Measurements from ENCODE around the gene LYL1.
A peak's percentile ranks its signal among the peaks of the same experiment; 100 is the strongest.

LYL1 gene

GRCh38 chr19:13104360-13104847 lies 1.7 kb upstream of the LYL1 start:
- peak; percentile 70 for DNase-seq

DNA sequence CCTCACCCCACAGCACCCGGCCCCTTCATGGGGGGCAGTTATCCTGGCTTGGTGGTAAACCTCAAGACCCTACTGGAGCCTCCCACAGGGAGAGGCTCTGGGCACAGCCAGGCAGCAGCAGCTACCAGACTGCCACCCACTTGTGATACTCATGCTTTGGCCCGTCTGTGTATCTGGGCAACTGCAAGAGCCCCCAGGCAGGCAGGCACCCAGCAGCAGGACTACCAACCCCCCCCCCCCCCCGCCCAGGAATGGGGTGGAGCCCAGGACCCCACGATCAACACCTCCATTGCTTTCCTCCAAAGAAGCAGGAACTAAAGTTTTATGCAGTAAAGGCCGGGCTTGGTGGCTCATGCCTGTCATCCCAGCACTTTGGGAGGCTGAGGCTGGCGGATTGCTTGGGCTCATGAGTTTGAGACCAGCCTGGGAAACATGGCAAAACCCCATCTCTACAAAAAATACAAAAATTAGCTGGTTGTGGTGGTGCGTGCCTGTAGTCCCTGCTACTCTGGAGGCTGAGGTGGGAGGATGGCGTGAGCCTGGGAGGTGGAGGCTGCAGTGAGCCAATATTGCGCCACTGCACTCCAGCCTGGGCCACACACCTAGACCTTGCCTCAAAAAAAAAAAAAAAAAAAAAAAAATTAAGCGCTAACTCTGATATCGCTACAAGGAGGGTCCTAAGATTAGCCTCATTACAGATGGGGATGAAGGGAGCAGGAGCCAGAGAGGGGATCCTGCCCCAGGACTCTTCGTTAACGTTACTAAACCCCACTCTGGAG lies 1.1 kb upstream of the LYL1 start:
- DNase-seq, result no peak

- no peak for DNase-seq
Observed at GRCh38 chr19:13102416-13102665, 317 bp downstream of the LYL1 start.

DNA sequence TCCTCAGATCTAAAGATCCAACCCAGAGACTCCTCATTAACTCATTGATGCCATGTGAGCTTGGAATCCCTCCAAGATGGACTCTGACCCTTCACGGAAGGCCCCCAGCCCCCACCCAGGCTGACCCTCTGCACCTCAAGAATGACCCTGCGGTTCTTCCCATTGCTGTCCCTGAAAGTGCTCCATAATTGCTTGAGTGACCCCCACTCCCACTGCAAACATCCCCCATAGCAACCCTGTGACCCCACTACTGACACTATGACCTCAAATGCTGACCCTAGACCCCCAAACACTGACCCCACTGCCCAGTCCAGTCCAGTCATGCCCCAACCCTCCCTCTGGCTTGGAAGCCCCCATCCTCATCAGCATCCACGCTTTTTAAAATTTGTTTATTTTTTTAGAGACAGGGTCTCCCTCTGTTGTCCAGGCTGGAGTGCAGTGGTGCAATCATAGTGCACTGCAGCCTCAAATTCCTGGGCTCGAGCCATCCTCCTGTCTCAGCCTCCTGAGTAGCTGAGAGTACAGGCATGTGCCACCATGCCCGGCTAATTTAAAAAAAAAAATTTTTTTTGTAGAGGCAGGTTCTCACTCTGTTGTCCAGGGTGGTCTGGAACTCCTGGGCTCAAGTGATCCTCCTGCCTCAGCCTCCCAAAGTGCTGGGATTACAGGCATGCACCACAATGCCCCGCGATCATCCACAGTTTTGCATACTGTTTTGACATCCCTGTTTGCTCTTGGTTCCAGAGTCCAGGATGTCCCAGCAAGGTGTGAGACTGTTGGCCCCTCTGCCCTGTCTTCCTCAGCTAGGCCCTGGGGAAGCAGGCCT lies 855 bp downstream of the LYL1 start:
- no peak for DNase-seq

DNA sequence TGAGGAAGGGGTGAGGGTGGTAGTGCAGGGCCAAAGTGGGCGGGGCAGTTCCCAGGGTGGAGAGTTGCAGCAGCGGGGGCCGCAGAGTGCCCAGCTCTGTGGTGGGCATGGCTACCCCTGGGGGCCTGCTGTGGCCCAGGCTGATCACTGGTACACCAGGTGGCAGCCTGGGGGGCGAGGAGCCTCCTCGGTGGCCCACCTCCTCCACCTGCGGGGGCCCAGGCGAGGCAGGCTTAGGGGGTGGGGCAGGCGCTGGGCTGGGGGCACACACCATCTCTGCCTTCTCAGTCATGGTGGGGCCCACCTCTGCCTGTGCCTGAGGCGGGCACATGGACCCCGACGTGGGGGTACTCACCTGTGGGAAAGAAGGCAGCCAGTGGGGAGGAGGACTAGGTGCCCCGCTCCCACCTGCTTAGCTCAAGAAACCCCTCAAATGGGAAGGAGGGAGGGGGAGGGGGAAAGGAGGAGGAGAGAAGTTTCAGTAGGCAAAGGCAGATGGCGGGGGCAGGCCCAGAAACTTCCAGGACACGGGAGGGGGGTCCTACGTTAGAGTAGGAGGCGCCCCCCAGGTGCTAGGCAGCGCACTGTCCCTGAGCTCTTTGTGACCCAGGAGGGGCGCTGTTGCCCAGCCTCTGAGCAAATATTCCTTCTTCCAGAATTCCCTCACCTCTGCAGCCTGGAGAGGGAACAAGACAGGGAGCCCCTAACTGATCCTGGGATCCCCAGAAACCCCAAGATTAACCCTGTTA lies 1.6 kb downstream of the LYL1 start:
- DNase-seq, result no peak

GRCh38 chr19:13100031-13100588 lies 2.5 kb downstream of the LYL1 start:
- peak; percentile 66 for DNase-seq

GRCh38 chr19:13099073-13099999 lies 3.3 kb downstream of the LYL1 start:
- peak; percentile 77 for DNase-seq

- DNase-seq, result peak; percentile 29
Observed at GRCh38 chr19:13098277-13099072, 4.2 kb downstream of the LYL1 start.

DNA sequence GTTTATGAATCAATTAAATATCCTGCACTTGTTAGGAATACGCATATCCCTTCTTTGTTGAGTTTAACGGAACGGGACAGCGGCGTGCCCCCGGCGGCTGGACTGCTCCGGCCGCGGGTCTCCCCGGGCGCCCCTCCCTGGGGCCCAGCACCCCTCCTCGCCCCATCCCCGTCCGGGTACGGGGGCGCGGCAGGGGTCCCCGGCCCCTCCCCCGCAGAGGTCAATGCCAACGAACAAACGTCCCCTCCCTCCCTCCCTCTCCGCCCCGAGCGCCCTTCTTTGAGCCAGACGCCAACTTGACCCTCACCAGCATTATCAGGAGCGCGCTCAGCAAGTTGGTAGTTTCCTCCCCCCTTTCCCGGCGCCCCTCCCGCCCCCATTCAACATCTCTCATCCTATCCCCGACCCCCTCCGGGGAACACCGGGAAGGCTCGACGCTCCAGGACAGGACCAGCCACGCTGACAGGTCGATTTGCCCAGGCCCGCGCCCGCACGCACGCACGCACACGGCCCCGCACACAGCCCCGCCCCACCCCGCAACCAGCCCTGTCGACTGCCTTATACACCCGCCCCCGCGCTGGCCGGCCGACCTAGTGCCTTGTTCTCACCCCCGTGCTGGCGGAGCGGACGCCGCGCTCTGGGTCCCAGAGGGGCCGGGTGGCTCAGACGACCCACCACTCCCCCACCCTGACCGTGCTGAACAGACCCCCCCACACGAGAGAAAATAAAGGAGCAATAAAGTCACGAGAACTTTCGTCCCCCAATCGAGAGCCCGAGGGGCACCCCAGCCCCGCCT lies 5.0 kb downstream of the LYL1 start:
- peak; percentile 26 for DNase-seq

GRCh38 chr19:13097033-13097462 lies 5.6 kb downstream of the LYL1 start:
- no peak for DNase-seq

GRCh38 chr19:13095934-13096927 lies 6.4 kb downstream of the LYL1 start:
- no peak for DNase-seq

DNA sequence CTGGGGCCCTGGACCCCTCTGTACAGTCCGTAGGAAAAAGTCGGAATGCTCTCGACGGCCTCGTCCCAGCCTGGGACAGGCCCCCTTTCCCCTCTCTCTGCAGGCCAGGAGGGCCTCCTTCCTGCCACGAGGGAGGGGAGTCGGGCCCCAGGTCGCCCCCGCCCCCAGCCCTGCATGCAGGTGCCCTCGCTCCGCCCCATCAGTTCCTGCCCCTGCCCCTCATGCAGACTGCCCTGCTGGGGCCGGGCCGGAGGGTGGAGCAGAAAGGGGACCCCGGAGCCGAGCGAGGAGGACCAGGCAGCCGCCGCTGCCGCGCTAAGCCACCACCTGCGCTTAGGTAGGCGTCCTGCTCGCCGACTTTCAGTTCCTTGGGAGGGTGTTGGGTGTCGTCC lies 7.3 kb downstream of the LYL1 start:
- DNase-seq, result no peak

- DNase-seq, result no peak
Observed at GRCh38 chr19:13094771-13095392, 7.8 kb downstream of the LYL1 start.

- DNase-seq, result no peak
Observed at GRCh38 chr19:13094106-13094504, 8.6 kb downstream of the LYL1 start.

DNA sequence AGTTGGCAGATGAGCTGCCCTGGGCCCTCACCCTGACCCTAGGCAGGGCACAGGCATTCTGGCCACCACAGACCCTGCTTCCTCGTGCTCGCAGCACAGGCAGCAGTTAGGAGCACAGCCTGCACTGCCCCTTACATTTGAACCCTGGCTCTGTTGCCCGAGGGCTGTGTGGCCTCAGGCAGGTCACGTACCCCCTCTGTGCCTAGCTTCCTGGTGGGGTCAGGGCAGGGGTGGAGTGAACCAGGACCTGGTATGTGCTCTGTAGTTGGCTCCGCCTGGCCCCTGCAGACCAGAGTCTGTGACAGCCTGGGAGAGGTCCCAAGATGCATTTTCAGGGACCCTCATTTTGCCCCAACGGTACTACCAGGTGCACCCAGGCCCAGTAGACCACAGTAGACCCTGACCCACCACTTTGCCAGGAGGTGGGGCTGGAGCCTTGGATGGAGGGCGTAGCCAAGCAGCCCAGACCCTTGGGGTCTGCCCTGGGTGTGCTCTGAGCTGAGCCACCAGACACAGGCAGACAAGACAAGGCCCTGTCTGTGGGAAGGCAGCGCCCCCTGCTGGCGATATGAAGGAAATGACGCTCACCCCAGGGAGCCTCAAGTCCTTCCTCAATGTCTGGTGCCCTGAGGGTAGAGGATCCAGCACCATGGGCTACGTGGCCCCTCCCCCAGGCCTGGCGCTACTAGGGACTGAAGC lies 9.1 kb downstream of the LYL1 start:
- peak; percentile 72 for DNase-seq

DNA sequence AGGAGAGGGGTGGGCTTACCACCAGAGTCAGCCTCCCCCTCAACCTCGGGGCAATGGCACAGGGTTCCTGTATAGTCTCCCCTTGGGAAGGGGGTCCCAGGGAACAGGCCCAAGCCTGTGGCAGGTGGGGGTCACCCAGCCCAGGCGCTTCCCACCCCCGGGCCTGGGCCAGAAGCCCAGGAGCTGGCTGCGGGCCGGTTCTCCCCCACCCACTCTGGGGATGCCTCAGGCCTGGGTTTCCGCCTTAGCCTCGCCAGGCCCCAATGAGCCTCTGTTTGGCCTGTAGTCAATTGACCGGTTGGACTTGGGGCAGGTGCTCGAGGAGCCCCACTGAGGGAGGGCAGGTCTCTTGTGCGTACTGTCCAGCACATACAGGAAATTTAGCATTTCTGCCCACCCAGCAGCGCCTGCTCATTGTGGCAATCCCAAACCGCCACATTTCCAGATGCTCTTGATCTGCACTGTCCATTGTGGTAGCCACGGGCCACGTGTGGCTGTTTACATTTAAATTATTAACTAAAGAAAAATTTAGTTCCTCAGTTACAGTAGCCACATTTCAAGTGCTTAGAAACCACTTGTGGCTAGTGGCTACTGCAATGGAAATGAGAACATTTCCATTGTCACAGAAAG lies 9.9 kb downstream of the LYL1 start:
- DNase-seq, result no peak

GRCh38 chr19:13092158-13092543 lies 10.5 kb downstream of the LYL1 start:
- DNase-seq, result no peak
